HK-2 (cell line): ENCODE measurements around the gene LRRTM4.

Source experiments
- DNase-seq: peaks from one replicate; pipeline ENCODE4 v3.0.0-alpha.2; 2018; ENCODE audit not compliant: unreplicated experiment

Gene LRRTM4

GRCh38 chr2:76998152-76998551 is 524.0 kb downstream of the LRRTM4 start:
- DNase-seq = no peak

GRCh38 chr2:76997296-76997695 is 524.9 kb downstream of the LRRTM4 start:
- DNase-seq = no peak

- DNase-seq = no peak
Observed at GRCh38 chr2:76985387-76986136, 536.6 kb downstream of the LRRTM4 start.

GRCh38 chr2:76984359-76984758 is 537.8 kb downstream of the LRRTM4 start:
- no peak for DNase-seq

GRCh38 chr2:76980067-76980787 is 541.9 kb downstream of the LRRTM4 start:
- DNase-seq = no peak

- DNase-seq = no peak
Observed at GRCh38 chr2:76977846-76978727, 544.1 kb downstream of the LRRTM4 start.

GRCh38 chr2:76975752-76976151 is 546.4 kb downstream of the LRRTM4 start:
- DNase-seq = no peak

- no peak for DNase-seq
Observed at GRCh38 chr2:76973610-76974009, 548.6 kb downstream of the LRRTM4 start.

- no peak for DNase-seq
Observed at GRCh38 chr2:76965772-76966171, 556.4 kb downstream of the LRRTM4 start.

GRCh38 chr2:76958749-76959148 is 563.4 kb downstream of the LRRTM4 start:
- DNase-seq = no peak

GRCh38 chr2:76953733-76954347 is 568.3 kb downstream of the LRRTM4 start:
- peak; percentile 32 for DNase-seq

- no peak for DNase-seq
Observed at GRCh38 chr2:76946631-76947145, 575.5 kb downstream of the LRRTM4 start.

GRCh38 chr2:76940559-76940958 is 581.6 kb downstream of the LRRTM4 start:
- no peak for DNase-seq

GRCh38 chr2:76938153-76938552 is 584.0 kb downstream of the LRRTM4 start:
- no peak for DNase-seq

- no peak for DNase-seq
Observed at GRCh38 chr2:76932550-76932949, 589.6 kb downstream of the LRRTM4 start.

- no peak for DNase-seq
Observed at GRCh38 chr2:76930056-76930744, 592.0 kb downstream of the LRRTM4 start.

GRCh38 chr2:76928026-76928425 is 594.1 kb downstream of the LRRTM4 start:
- no peak for DNase-seq

- no peak for DNase-seq
Observed at GRCh38 chr2:76921006-76921405, 601.2 kb downstream of the LRRTM4 start.

- no peak for DNase-seq
Observed at GRCh38 chr2:76895469-76895868, 626.7 kb downstream of the LRRTM4 start.

GRCh38 chr2:76870581-76870980 is 651.6 kb downstream of the LRRTM4 start:
- DNase-seq = no peak

GRCh38 chr2:76870011-76870410 is 652.2 kb downstream of the LRRTM4 start:
- DNase-seq = no peak
